ENCODE measurements around the gene HIRIP3. TPM values are rescaled to one million over a fixed set of nuclear protein-coding genes. Genes with fewer than 3 reads are reported as not detected.
A peak's percentile ranks its signal among the peaks of the same experiment; 100 is the strongest.

HIRIP3 gene
- total RNA-seq, 1 experiment from 2014 or later = 18.4 TPM

- Histone ChIP-seq H3K4me1 (ENCODE audit: insufficient read depth, low read length) (peaks cover 11% of the 10 kb centered on the region), H4K20me1 (ENCODE audit: low read length) (no peaks in the 10 kb centered on the region), H3K4me3 (ENCODE audit: low read length) (no peak overlapping the region; the same call in 1 of the 2 replicates), H3K9ac (ENCODE audit: low read length) (0 out of 2 replicates have a peak overlapping the region, but pooled peaks have one; percentile 90), H3K27ac (ENCODE audit: low read length) (no peak overlapping the region), H3K9me3 (ENCODE audit: low read length) (no peaks in the 10 kb centered on the region), H3K4me2 (ENCODE audit: low read length) (peak overlapping the region; percentile 98), H3K27me3 (ENCODE audit: low read length) (no peaks in the 10 kb centered on the region), H3K36me3 (ENCODE audit: low read depth, low read length) (no peaks in the 10 kb centered on the region), H3F3A (ENCODE audit: low read length, unreplicated experiment) (no peaks in the 10 kb centered on the region), H2AFZ (ENCODE audit: low read length) (peak overlapping the region; percentile 96), H3K9me2 (replicated peaks; ENCODE audit: low read length) (no peaks in the 10 kb centered on the region), H3K79me2 (ENCODE audit: low read length) (no peaks in the 10 kb centered on the region)
- CTCF ChIA-PET = no interaction called here
- DNase-seq = no peak
- intact Hi-C loops (cut with micrococcal nuclease) = no loop called here
- BruUV-seq (replicated peaks) = no TSS peak
- TF ChIP-seq CTCF (conservative IDR thresholded peaks at IDR 0.05; ENCODE audit: low read depth, low read length) (no peak), EZH2 (IDR thresholded peaks at IDR 0.05; ENCODE audit: low read length, unreplicated experiment) (no peak), EZH2phosphoT487 (IDR thresholded peaks at IDR 0.05; ENCODE audit: borderline replicate concordance, low read length) (no peak)
- no peak for ATAC-seq
- POLR2A ChIA-PET (ENCODE audit: unreplicated experiment) = interaction anchor here (0.8 kb wide), 1 partner anchor 64 kb away, joined by 5 read pairs; the partner anchor contains the start of gene SEZ6L2
These were observed 32.2 kb downstream of the HIRIP3 start for GRCh38 chr16:29963021-29963743.

GRCh38 chr16:29962344-29962994, 32.9 kb downstream of the HIRIP3 start:
- Histone ChIP-seq H3K9me2 (replicated peaks; ENCODE audit: low read length) (no peaks in the 10 kb centered on the region), H3K4me2 (ENCODE audit: low read length) (peak overlapping the region; percentile 98), H3K9me3 (ENCODE audit: low read length) (no peaks in the 10 kb centered on the region), H2AFZ (ENCODE audit: low read length) (peak overlapping the region; percentile 96), H3K4me1 (ENCODE audit: insufficient read depth, low read length) (peaks cover 11% of the 10 kb centered on the region), H3K79me2 (ENCODE audit: low read length) (no peaks in the 10 kb centered on the region), H3K27ac (ENCODE audit: low read length) (peak overlapping the region; percentile 32), H3K4me3 (ENCODE audit: low read length) (peak overlapping the region; percentile 77), H3K9ac (ENCODE audit: low read length) (peak overlapping the region; percentile 90), H3K27me3 (ENCODE audit: low read length) (no peaks in the 10 kb centered on the region), H3F3A (ENCODE audit: low read length, unreplicated experiment) (no peaks in the 10 kb centered on the region), H3K36me3 (ENCODE audit: low read depth, low read length) (no peaks in the 10 kb centered on the region), H4K20me1 (ENCODE audit: low read length) (no peaks in the 10 kb centered on the region)
- CTCF ChIA-PET = interaction anchor here (0.6 to 0.9 kb wide), 2 partner anchors 11 to 13 kb away, joined by 3 to 5 read pairs; partner anchors contain the start of gene TAOK2
- POLR2A ChIA-PET (ENCODE audit: unreplicated experiment) = interaction anchor here (0.7 to 0.8 kb wide), 2 partner anchors 42 to 63 kb away, joined by 4 to 5 read pairs; partner anchors contain the start of gene SEZ6L2
- TF ChIP-seq EZH2phosphoT487 (IDR thresholded peaks at IDR 0.05; ENCODE audit: borderline replicate concordance, low read length) (no peak), EZH2 (IDR thresholded peaks at IDR 0.05; ENCODE audit: low read length, unreplicated experiment) (no peak), CTCF (conservative IDR thresholded peaks at IDR 0.05; ENCODE audit: low read depth, low read length) (no peak)
- DNase-seq = peak; percentile 20
- peak; percentile 25; the same call in 1 of the 2 replicates for ATAC-seq
- BruUV-seq (replicated peaks) = TSS peak; percentile 73
- intact Hi-C loops (cut with micrococcal nuclease) = no loop called here
